GM21825 (cell line): Measurements from ENCODE around the gene TENM4.

Experiments used
- ATAC-seq: cut with Tn5 transposase; IDR thresholded peaks from one replicate; pipeline ENCODE4 v1.9.1; 2021; ENCODE audit warnings: mild to moderate bottlenecking, moderate library complexity; ENCODE audit not compliant: unreplicated experiment

Gene TENM4

DNA sequence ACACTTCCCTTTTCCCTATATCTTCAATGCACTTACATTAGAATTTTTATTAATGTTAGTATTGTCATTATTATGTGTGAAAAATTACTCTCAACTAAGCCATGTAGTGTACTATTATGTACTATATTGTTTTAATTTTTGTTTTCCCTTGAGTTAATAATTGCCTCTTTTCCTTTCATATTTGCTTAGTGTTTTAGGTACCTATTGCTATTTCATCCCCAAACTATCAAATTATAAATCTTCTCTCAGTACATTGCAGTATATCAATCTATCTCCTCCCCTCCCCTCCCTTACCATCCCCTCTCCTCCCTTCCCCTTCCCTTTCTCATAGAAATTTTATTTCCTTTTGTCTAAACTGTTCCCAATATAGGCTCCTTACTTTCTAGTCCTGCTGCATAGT lies 12.8 kb upstream of the TENM4 start:
- ATAC-seq, result no peak

DNA sequence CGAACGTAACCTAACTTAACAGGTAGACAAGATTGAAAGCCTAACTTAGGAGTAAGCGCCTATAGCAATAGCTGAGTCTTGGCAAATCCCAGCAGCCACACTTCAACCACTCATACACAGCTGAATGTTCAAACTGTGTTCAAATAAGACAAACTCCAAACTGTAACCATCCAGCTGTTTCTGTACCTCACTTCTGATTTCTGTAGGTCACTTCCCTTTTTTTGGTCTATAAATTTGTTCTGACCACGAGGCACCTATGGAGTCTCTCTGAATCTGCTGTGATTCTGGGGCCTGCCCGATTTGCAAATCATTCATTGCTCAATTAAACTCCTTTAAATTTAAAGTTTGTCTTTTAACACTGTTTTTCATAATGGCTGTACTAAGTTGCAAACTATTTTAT lies 8.2 kb upstream of the TENM4 start:
- no peak for ATAC-seq

DNA sequence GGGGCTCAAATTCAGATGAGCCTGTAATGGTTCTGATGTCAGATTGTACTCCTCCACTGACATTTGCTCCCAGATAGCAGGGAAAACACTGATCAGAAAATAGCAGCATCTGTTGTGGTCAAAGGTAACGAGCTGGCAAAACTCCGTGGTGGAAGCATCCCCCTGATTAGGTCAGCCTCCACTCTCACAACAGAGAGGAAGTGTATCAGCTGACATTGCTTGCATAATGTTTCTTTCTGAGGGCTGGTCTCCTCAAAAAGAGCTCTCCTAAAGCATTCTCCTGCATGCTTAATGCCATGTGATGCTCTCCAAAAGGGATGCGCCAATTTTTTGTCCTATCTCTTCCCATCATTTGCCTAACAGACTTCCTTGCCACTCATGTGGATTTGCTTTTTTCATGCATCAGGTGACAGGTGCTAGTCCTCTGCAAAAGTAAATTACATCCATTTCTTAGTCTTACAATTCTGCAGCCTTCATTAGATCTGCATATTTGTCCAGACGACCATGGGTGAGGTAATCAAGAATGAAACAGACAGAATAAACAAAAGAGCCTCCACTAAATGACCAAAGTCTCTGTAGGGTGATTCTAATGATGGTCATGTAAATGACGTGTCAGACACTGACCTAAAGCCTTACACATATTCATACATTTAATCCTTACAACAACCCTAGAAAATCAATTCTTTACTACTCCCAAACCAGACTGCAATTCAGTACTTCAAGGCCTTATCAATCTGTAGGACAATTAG lies 6.4 kb upstream of the TENM4 start:
- ATAC-seq, result no peak

DNA sequence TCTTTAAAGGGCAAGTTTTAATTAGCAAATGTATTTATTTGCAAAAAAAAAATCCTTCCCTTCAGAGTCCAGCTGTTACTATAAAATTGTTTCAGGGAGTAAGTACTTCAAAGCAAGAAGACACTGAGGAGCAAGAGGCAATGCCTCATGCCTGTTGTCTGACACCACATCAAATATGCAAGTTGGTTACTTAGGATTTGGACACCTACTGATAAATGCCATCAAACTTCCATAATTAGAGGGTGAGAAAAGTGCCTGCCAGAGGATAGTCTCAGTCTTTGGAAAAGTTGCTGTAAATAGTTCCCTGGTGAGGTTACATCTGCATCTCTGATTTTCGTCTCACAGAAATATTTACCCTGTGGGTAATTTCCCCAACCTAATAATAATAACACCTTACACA lies 4.1 kb upstream of the TENM4 start:
- no peak for ATAC-seq

DNA sequence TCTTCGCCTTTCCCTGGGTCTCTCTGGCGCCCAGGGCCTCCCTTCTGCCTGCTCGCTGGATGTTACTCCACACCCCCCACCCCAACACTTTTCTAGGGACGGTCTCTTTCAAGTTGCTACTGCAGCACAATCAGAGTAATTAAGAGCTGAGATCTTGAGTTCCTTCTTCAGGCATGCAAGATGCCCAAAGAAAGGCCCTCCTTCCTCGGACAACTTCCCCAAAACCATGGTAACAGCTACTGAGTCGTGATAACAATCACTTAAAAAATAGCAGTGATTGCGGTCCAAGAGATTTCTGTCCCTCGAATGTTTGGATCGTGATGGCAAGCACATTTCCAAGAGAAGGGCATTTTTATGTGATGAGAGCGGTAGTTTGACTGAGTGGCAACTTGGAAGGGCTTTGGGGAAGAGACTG lies 638 bp upstream of the TENM4 start:
- no peak for ATAC-seq

- ATAC-seq, result no peak
Observed at GRCh38 chr11:79439886-79440570, 802 bp downstream of the TENM4 start.

DNA sequence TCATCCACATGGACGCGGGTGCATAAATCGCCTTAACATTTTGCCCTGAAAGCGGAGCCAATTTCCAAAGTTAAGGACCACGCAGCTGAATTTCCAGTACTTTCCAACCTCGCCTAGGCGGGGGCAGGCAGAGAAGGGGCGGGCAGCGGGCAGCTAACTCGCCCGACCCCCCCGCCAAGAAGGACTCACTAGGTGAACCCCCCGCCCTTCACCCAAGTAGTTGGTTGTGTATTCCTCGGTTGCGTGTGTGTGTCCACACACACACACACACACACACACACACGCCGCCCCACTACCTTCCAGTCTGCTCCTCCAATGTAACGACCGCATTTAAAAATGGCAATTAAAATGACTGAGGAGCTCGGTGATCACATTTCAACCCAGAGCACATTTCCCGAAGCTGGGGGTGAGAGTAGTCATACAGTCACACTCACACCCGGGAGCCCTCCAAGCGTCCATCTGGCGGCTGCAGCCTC lies 1.4 kb downstream of the TENM4 start:
- no peak for ATAC-seq

GRCh38 chr11:79438631-79439409 lies 2.0 kb downstream of the TENM4 start:
- no peak for ATAC-seq

DNA sequence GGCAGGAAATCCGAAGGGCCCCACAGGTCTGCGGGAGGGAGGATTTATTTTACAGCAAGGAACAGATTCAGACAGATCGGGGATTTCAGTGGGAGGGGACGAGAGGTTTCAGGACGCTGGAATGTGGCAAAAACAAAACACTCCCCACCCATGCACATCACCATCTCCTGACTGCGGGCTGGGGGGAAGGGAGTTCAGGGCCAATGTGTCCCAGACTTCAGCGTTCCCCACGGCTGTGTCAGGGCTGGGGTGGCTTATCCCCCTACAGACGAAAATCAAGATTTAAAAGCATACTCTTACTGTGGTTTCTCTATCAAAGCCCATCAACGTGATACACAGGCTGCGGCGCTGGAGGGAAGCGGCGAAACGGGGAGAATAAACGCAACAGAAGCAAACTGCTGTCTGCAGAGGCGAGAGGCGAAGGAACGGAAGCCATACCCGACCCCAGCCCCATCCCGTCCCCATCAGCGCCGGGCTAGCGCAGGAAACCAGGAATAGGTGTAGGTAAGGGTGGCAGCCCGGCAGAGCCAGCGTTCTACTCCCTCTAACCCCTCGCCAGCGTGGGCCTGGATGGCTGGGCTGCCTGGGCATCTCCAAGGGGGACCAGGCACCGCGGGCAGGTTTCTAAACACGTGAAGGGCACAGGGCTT lies 2.7 kb downstream of the TENM4 start:
- ATAC-seq, result no peak

- no peak for ATAC-seq
Observed at GRCh38 chr11:79437278-79437980, 3.4 kb downstream of the TENM4 start.

GRCh38 chr11:79436919-79437277 lies 3.9 kb downstream of the TENM4 start:
- ATAC-seq, result no peak

DNA sequence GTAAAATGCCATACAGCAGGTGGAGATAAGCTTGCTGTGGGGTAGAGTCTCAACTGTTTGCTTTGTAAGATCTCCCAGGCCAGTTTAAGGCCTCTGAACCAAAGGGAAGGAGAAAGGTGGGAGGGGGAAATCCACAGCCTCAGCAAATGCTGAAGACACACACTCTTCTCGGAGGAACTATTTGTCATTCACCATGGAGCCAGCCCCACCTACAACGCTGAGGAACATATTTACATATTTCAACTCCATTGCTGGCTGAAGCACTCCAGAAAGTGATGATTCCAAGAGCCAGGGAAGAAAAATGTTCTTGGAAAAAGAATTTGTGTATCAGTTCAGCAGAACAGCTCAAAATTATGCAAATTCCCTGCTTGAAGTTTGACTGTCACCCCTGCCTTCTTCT lies 6.5 kb downstream of the TENM4 start:
- no peak for ATAC-seq

DNA sequence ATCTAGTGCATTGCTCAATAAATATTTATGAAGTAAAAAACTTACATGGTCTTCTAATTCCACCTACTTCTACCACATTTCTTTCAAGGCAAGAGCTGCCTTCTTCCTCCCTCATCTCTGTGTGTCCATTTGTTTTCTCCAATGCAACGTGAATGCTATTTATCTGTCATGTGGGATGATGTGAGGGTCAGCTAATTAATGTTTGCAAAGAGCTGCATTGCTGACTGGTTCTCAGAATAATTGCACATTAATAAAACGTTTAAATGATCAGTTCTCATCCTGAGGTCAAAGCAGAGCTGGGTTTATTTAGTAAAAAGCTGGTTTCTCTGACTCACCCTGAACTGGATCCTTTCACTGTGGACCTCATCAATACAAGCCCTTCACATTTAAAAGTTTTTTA lies 8.7 kb downstream of the TENM4 start:
- ATAC-seq, result no peak

- ATAC-seq, result no peak
Observed at GRCh38 chr11:79431535-79431934, 9.3 kb downstream of the TENM4 start.

GRCh38 chr11:79430280-79430679 lies 10.6 kb downstream of the TENM4 start:
- no peak for ATAC-seq

DNA sequence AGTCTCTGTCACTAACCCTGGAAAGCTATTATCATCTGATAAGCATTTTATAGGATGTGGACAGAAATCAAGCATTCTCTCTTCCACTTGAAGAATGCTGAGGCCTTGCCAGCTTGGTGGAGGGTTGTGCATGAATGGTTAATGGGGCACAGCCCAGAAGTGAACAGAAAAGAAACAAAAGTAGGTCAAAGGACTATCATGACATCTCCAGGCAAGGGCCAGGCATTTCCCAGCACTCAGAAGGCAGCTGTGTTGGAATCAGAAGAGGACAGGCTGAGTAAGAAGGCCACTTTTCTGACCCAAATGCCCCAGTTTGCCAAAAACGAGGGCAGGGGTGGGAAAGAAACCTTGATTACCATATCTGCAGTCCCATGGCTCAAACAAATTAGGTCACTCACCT lies 12.4 kb downstream of the TENM4 start:
- ATAC-seq, result no peak

DNA sequence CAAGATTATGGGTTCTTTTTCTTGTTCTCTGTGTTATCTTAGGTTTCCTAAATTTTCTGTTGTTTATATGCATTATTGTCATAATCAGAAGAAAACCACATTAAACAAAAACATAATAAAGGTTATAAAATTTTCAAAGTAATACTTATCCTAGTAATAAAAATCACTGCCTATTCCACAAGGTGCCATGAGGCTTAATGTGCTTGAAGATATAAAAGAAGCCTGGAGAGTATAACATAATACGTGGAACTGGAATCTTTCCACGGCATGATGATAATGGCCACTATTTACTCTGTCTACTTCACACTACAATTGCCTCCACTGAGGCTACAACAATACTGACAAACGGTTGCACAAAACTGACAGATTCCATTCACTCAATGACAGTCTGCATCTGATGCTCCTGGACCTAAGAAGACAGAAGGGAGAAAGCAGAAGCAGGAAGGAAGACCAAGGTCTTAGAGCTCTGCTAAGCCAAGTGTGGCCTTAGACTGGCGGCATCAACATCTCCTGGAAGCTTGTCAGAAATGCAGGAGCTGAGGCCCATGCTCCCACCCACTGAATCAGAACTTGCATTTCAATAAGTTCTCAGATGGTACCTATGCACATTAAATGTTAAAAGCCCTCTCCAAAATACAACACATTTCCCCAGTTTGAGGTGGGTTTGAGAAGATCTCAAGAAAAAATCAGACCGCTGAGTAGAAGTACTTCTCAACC lies 13.1 kb downstream of the TENM4 start:
- ATAC-seq, result no peak

GRCh38 chr11:79427126-79427525 lies 13.7 kb downstream of the TENM4 start:
- no peak for ATAC-seq

GRCh38 chr11:79425463-79425862 lies 15.4 kb downstream of the TENM4 start:
- ATAC-seq, result no peak

DNA sequence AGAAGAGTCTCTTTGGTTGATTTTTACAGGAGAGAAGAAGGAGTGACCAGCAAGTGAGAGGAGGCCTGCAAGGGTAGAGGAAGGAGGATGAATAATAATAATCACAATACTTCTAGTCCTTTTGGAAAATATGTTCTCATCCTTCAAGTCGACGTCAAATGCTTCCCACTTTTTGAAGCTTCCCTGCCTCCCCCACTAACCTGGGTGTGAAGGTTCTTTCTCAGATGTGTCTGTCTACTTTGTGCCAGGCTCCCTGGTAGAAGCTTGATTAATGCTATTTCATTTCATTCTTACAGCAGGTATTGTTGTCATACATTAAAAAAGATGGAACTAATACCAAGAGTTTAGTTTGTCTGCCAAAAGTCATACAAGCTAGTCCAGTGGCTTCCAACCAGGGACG lies 17.1 kb downstream of the TENM4 start:
- ATAC-seq, result no peak
